ENCODE data around the gene TEAD2.

- TF ChIP-seq CTCF (IDR thresholded peaks at IDR 0.05; ENCODE audit: low read depth, low read length) = no peak
- no peak for TF ChIP-seq EZH2phosphoT487 (IDR thresholded peaks at IDR 0.05; ENCODE audit: low read depth)
Measured at GRCh38 chr19:49326165-49326704, 36.0 kb downstream of the TEAD2 start.
